NCI-H460 (cell line): ENCODE measurements around the gene SRSF3. TPM values are rescaled to one million over a fixed set of nuclear protein-coding genes. Genes with fewer than 3 reads are reported as not detected.
"Not testable (repeated sequence)": the region's sequence is repeated elsewhere in the genome, so short reads cannot be mapped to it uniquely, and the experiment has no call there.

Experiments used
- DNase-seq: peaks from one replicate; pipeline ENCODE4 v3.0.0-alpha.2; 2016; ENCODE audit warnings: low read depth; ENCODE audit errors: extremely low read depth
- small RNA-seq, 2 experiments: library from RNA; depleted of rRNA; stranded (forward); fragments of <200 nt; gene quantifications; one replicate each; pipeline ENCODE3, GENCODE V24; 2014
- total RNA-seq: library from RNA; depleted of rRNA; stranded (reverse); fragments of >200 nt; shearing (Covaris generic); gene quantifications from 2 replicates; pipeline ENCODE4 v1.2.3, GENCODE V29; 2014; rRNA removed

SRSF3 gene
- total RNA-seq, 1 experiment from 2014 or later, result 262 TPM

GRCh38 chr6:36639171-36639808 lies 45.1 kb downstream of the SRSF3 start:
- no peak for DNase-seq

- DNase-seq, result no peak
These were observed 47.4 kb downstream of the SRSF3 start for GRCh38 chr6:36641543-36641942.

- no peak for DNase-seq
These were observed 49.0 kb downstream of the SRSF3 start for GRCh38 chr6:36642913-36643817.

GRCh38 chr6:36643977-36644376 lies 49.8 kb downstream of the SRSF3 start:
- DNase-seq, result no peak

GRCh38 chr6:36649086-36649485 lies 54.9 kb downstream of the SRSF3 start:
- DNase-seq, result no peak

- DNase-seq, result no peak
These were observed 55.7 kb downstream of the SRSF3 start for GRCh38 chr6:36649701-36650484.

GRCh38 chr6:36650848-36651478 lies 56.8 kb downstream of the SRSF3 start:
- DNase-seq, result no peak

- no peak for DNase-seq
These were observed 57.7 kb downstream of the SRSF3 start for GRCh38 chr6:36651659-36652379.

GRCh38 chr6:36654469-36654868 lies 60.3 kb downstream of the SRSF3 start:
- not testable (repeated sequence) for DNase-seq

Small RNA genes within 50 kb of the gene (small RNA-seq; reads per million reads assigned to genes)
- gene MIR3925, result 0 reads per million in 2 experiments
- gene RNU1-88P, result 0.77 to 5.9 reads per million in 2 experiments

Other genes with a start within 250 kb of the SRSF3 start
- 0.52 and 0.63 TPM in 2 replicates for gene ETV7, start 206.7 kb upstream of the SRSF3 start, total RNA-seq
- not detected in 2 replicates for gene PXT1, start 151.5 kb upstream of the SRSF3 start, total RNA-seq
- 67.0 and 68.7 TPM in 2 replicates for gene KCTD20, start 151.4 kb upstream of the SRSF3 start, total RNA-seq
- gene STK38, start 46.9 kb upstream of the SRSF3 start, total RNA-seq, result 16.2 and 16.4 TPM in 2 replicates
- 170 and 205 TPM in 2 replicates for gene CDKN1A, start 84.4 kb downstream of the SRSF3 start, total RNA-seq
- gene RAB44, start 103.5 kb downstream of the SRSF3 start, total RNA-seq, result not detected in 2 replicates
- gene CPNE5, start 245.1 kb downstream of the SRSF3 start, total RNA-seq, result 0.07 and 0.63 TPM in 2 replicates